Stimulated activated CD4-positive, alpha-beta T cell treated with anti-CD3 and anti-CD28 coated beads, Interleukin-2, amount 100 ng/mL, for 48 hours (primary cell): ENCODE data around the gene CEACAM16.
"Not testable (repeated sequence)": the region's sequence is repeated elsewhere in the genome, so short reads cannot be mapped to it uniquely, and the experiment has no call there.

Source experiments
- DNase-seq, 2 donors: peaks; one replicate each; pipeline ENCODE4 v3.0.0-alpha.2; 2020

The CEACAM16 gene

GRCh38 chr19:44704982-44705381 is 6.0 kb downstream of the CEACAM16 start:
- no peak for DNase-seq

GRCh38 chr19:44705502-44706010 is 6.6 kb downstream of the CEACAM16 start:
- no peak for DNase-seq

- DNase-seq, result no peak
Observed at GRCh38 chr19:44706506-44707236, 7.7 kb downstream of the CEACAM16 start.

- DNase-seq, result no peak
Observed at GRCh38 chr19:44707794-44708193, 8.8 kb downstream of the CEACAM16 start.

- DNase-seq, result no peak
Observed at GRCh38 chr19:44708940-44709339, 10.0 kb downstream of the CEACAM16 start.

- not testable (repeated sequence) for DNase-seq
Observed at GRCh38 chr19:44709434-44710266, 10.7 kb downstream of the CEACAM16 start.

GRCh38 chr19:44710483-44710882 is 11.5 kb downstream of the CEACAM16 start:
- no peak for DNase-seq

GRCh38 chr19:44712864-44713515 is 14.0 kb downstream of the CEACAM16 start:
- DNase-seq, result no peak

- no peak for DNase-seq
Observed at GRCh38 chr19:44714597-44715169, 15.7 kb downstream of the CEACAM16 start.

GRCh38 chr19:44717603-44718002 is 18.7 kb downstream of the CEACAM16 start:
- DNase-seq, result no peak

- DNase-seq, result no peak
Observed at GRCh38 chr19:44718441-44719261, 19.7 kb downstream of the CEACAM16 start.

- no peak for DNase-seq
Observed at GRCh38 chr19:44719262-44719701, 20.3 kb downstream of the CEACAM16 start.

- not testable (repeated sequence) for DNase-seq
Observed at GRCh38 chr19:44720396-44720795, 21.4 kb downstream of the CEACAM16 start.

- no peak for DNase-seq
Observed at GRCh38 chr19:44720945-44721344, 22.0 kb downstream of the CEACAM16 start.

- DNase-seq, result not testable (repeated sequence)
Observed at GRCh38 chr19:44721369-44721768, 22.4 kb downstream of the CEACAM16 start.

GRCh38 chr19:44722131-44723121 is 23.5 kb downstream of the CEACAM16 start:
- no peak for DNase-seq

GRCh38 chr19:44723299-44723951 is 24.5 kb downstream of the CEACAM16 start:
- DNase-seq, result no peak

GRCh38 chr19:44723952-44724319 is 25.0 kb downstream of the CEACAM16 start:
- peak; percentile 69 to 79 for DNase-seq

GRCh38 chr19:44725251-44725650 is 26.3 kb downstream of the CEACAM16 start:
- DNase-seq, result no peak

- DNase-seq, result no peak
Observed at GRCh38 chr19:44725684-44726083, 26.7 kb downstream of the CEACAM16 start.
